Upper lobe of left lung (tissue), 4 donors: ENCODE data around the gene PSG5.
"Not testable (repeated sequence)": the region's sequence is repeated elsewhere in the genome, so short reads cannot be mapped to it uniquely, and the experiment has no call there.

Source experiments
- CTCF ChIP-seq, 6 experiments: fragments of 450-650 bp in 4 of 6; fragments of 200-600 bp in 2 of 6; sonication (generic) in 2 of 6; IDR thresholded peaks; one replicate each; pipeline ENCODE4 v1.5.1; 2016 to 2019; ENCODE audit warnings: antibody characterized with exemption in 6 of 6
- POLR2A ChIP-seq, 4 donors: fragments of 450-650 bp; IDR thresholded peaks; one replicate each; pipeline ENCODE4 v1.5.1; 2016 to 2017; ENCODE audit warnings: antibody characterized with exemption in 4 of 4, mild to moderate bottlenecking in 2 of 4

GRCh38 chr19:43221891-43222290 is 35.6 kb upstream of the PSG5 start:
- not testable (repeated sequence) for TF ChIP-seq POLR2A, CTCF (IDR thresholded peaks at IDR 0.05)
